Urothelium cell line (cell line): Measurements from ENCODE around the gene WDR7.

Experiments used
- DNase-seq: peaks from one replicate; pipeline ENCODE4 v3.0.0; 2011; ENCODE audit warnings: low spot score, mixed read lengths
- FAIRE-seq: peaks from 2 replicates; lab custom pipeline; 2011; peaks lifted over from hg19 to GRCh38; lab: Jason Lieb, UNC

WDR7 gene

GRCh38 chr18:56873441-56874140, 222.4 kb downstream of the WDR7 start:
- FAIRE-seq (no peak), DNase-seq (no peak)

- no peak for FAIRE-seq
- DNase-seq, result no peak
Measured at GRCh38 chr18:56878711-56879110, 227.6 kb downstream of the WDR7 start.

- FAIRE-seq (no peak), DNase-seq (no peak)
Measured at GRCh38 chr18:56884511-56884910, 233.4 kb downstream of the WDR7 start.

GRCh38 chr18:56888978-56889377, 237.8 kb downstream of the WDR7 start:
- DNase-seq (no peak), FAIRE-seq (no peak)

- no peak for DNase-seq
- no peak for FAIRE-seq
Measured at GRCh38 chr18:56889621-56890020, 238.5 kb downstream of the WDR7 start.

GRCh38 chr18:56890632-56891031, 239.5 kb downstream of the WDR7 start:
- DNase-seq (peak; percentile 29), FAIRE-seq (no peak)

GRCh38 chr18:56891116-56891515, 240.0 kb downstream of the WDR7 start:
- FAIRE-seq (no peak), DNase-seq (no peak)

GRCh38 chr18:56891870-56892269, 240.7 kb downstream of the WDR7 start:
- FAIRE-seq, result no peak
- DNase-seq, result no peak

GRCh38 chr18:56897122-56897521, 246.0 kb downstream of the WDR7 start:
- no peak for FAIRE-seq
- no peak for DNase-seq

- no peak for DNase-seq
- FAIRE-seq, result no peak
Measured at GRCh38 chr18:56899660-56900059, 248.5 kb downstream of the WDR7 start.

- DNase-seq (no peak), FAIRE-seq (no peak)
Measured at GRCh38 chr18:56900195-56901094, 249.3 kb downstream of the WDR7 start.

GRCh38 chr18:56901919-56902318, 250.8 kb downstream of the WDR7 start:
- no peak for FAIRE-seq
- no peak for DNase-seq

GRCh38 chr18:56902653-56903052, 251.5 kb downstream of the WDR7 start:
- DNase-seq (no peak), FAIRE-seq (no peak)

GRCh38 chr18:56903686-56904085, 252.5 kb downstream of the WDR7 start:
- DNase-seq (no peak), FAIRE-seq (no peak)

GRCh38 chr18:56907771-56908170, 256.6 kb downstream of the WDR7 start:
- FAIRE-seq, result no peak

GRCh38 chr18:56910237-56910636, 259.1 kb downstream of the WDR7 start:
- FAIRE-seq, result no peak
- DNase-seq, result no peak

More at GRCh38 chr18:56907771-56908170, 256.6 kb downstream of the WDR7 start:
- DNase-seq, result no peak

- DNase-seq, result no peak
- FAIRE-seq, result no peak
Measured at GRCh38 chr18:56910967-56911366, 259.8 kb downstream of the WDR7 start.

GRCh38 chr18:56913941-56914340, 262.8 kb downstream of the WDR7 start:
- no peak for FAIRE-seq
- DNase-seq, result no peak

GRCh38 chr18:56919190-56919589, 268.0 kb downstream of the WDR7 start:
- FAIRE-seq (no peak), DNase-seq (no peak)

- FAIRE-seq (no peak), DNase-seq (no peak)
Measured at GRCh38 chr18:56921896-56922480, 270.8 kb downstream of the WDR7 start.

GRCh38 chr18:56926734-56927133, 275.6 kb downstream of the WDR7 start:
- DNase-seq (no peak), FAIRE-seq (no peak)

GRCh38 chr18:56927786-56928185, 276.6 kb downstream of the WDR7 start:
- DNase-seq (no peak), FAIRE-seq (no peak)
